Breast epithelium (tissue), 3 donors: Measurements from ENCODE around the gene NTSR2.

ENCODE experiments used
- POLR2A ChIP-seq: fragments of 450-650 bp; IDR thresholded peaks from one replicate; pipeline ENCODE4 v1.6.1; 2016; ENCODE audit warnings: antibody characterized with exemption, mild to moderate bottlenecking, moderate library complexity
- POLR2AphosphoS5 ChIP-seq, 3 donors: sonication (generic); formaldehyde crosslinking; IDR thresholded peaks; one replicate each; pipeline ENCODE4 v1.6.1; 2017; ENCODE audit warnings: antibody characterized with exemption in 3 of 3
- TF ChIP-seq, protein P1 (sequence below), 3 donors: fragments of 450-650 bp; IDR thresholded peaks; one replicate each; pipeline ENCODE4 v1.5.1; 2016 to 2017; ENCODE audit warnings: antibody characterized with exemption in 3 of 3, mild to moderate bottlenecking in 3 of 3, moderate library complexity in 3 of 3

DNA sequence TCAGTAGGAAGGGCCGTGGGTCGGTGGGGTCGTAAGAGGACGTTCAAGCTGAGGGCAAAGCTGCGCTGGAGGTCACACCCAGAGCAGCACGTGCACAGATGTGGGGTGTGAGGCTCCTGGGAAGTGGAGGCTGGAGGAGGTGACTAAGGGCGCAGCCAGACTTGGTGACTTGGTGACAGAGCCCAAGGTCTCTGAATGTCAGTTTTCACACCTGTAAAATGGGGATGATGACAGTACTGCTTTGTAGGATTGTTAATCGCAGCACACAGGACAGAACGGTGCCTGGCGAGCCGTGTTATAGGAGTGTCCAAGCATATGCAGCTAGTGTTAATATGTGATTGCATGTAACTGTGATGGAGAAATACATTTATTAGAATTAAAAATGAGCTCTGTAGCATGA is 40.8 kb downstream of the NTSR2 start:
- TF ChIP-seq, protein P1, sequence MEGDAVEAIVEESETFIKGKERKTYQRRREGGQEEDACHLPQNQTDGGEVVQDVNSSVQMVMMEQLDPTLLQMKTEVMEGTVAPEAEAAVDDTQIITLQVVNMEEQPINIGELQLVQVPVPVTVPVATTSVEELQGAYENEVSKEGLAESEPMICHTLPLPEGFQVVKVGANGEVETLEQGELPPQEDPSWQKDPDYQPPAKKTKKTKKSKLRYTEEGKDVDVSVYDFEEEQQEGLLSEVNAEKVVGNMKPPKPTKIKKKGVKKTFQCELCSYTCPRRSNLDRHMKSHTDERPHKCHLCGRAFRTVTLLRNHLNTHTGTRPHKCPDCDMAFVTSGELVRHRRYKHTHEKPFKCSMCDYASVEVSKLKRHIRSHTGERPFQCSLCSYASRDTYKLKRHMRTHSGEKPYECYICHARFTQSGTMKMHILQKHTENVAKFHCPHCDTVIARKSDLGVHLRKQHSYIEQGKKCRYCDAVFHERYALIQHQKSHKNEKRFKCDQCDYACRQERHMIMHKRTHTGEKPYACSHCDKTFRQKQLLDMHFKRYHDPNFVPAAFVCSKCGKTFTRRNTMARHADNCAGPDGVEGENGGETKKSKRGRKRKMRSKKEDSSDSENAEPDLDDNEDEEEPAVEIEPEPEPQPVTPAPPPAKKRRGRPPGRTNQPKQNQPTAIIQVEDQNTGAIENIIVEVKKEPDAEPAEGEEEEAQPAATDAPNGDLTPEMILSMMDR (IDR thresholded peaks at IDR 0.05), result no peak
- TF ChIP-seq POLR2A (no peak), POLR2AphosphoS5 (IDR thresholded peaks at IDR 0.05) (no peak)
